ENCODE data around the gene MAP4. TPM values are rescaled to one million over a fixed set of nuclear protein-coding genes. Genes with fewer than 3 reads are reported as not detected.

The MAP4 gene
- total RNA-seq, 1 experiment from 2014 or later = 140 TPM

DNA sequence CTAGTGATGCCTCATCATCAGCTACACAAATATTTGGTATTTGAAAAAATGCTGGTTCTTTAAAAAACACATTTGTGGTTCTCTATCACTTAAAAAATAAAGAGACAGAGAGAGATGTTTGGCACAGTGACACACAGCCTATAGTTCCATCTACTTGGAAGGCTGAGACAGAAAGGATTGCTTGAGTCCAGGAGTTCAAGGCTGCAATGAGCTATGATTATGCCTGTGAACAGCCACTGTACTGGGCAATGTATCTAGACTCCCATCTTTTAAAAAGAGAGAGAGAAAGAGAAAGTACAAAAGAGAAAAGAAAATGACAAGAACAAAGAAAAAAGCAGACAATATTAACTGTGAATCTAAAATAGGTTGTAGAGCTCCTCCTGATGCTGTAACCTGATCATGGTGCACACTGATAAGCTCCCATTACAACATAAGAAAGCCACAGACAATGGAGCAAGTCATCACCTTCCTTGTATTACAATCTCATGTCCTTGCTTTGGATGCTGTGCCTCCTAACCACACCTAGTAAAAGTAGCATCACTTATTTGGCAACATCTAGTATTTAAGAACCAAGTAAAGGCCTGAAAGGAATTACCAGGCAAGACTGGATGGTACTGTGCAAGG lies 31.7 kb upstream of the MAP4 start:
- H2BK120ac ChIP-seq (ENCODE audit: low read depth, low read length, poor library complexity, severe bottlenecking) = no peak overlapping the region
- Mint-ChIP-seq H3K27ac (peak overlapping the region in 1 of 3 experiments; percentile 6; a peak in 1 of 7 replicates), H3K27me3 (ENCODE audit: low read depth) (no peaks in the 10 kb centered on the region), H3K4me1 (peaks cover 0 to 4% of the 10 kb centered on the region in 2 experiments; a peak in 1 of 4 replicates), H3K9me3 (no peaks in the 10 kb centered on the region), H3K36me3 (ENCODE audit: insufficient read depth in 1 of 3, low read depth in 3 of 3) (peaks cover 13 to 39% (median 29%) of the 10 kb centered on the region in 3 experiments; a peak in 6 of 7 replicates), H3K4me3 (no peak overlapping the region)
- H3K14ac ChIP-seq (ENCODE audit: insufficient read depth, low read length) = no peak overlapping the region
- H2BK20ac ChIP-seq (ENCODE audit: low read depth, low read length, poor library complexity, severe bottlenecking) = no peak overlapping the region
- H3K4me2 ChIP-seq (ENCODE audit: insufficient read depth, insufficient read length, low read length) = no peak overlapping the region
- peaks cover 3% of the 10 kb centered on the region for H3K79me1 ChIP-seq (ENCODE audit: insufficient read depth, low read depth, low read length, poor library complexity, severe bottlenecking)
- no peak for DNase-seq
- H3K9me3 ChIP-seq (ENCODE audit: control insufficient read depth, low read depth, low read length) = no peaks in the 10 kb centered on the region
- no peak overlapping the region for H3T11ph ChIP-seq (ENCODE audit: low read length)
- no peak overlapping the region for H3K4ac ChIP-seq (ENCODE audit: low read depth, low read length)
- H3K23ac ChIP-seq (ENCODE audit: insufficient read length, low read depth, low read length) = no peak overlapping the region
- no peak overlapping the region for H4K5ac ChIP-seq (ENCODE audit: insufficient read length, low read depth, low read length)
- H3K56ac ChIP-seq (ENCODE audit: insufficient read length, low read depth, low read length) = no peak overlapping the region
- H3K4me1 ChIP-seq (ENCODE audit: insufficient read depth, low read length) = no peaks in the 10 kb centered on the region; the same call in 1 of the 2 replicates
- TF ChIP-seq CTCF (conservative IDR thresholded peaks at IDR 0.05) = no peak
- no peaks in the 10 kb centered on the region for H4K20me1 ChIP-seq (ENCODE audit: control insufficient read depth, insufficient read depth, insufficient read length)
- H2AK5ac ChIP-seq (ENCODE audit: insufficient read length, low read length) = no peak overlapping the region
- H4K8ac ChIP-seq (replicated peaks; ENCODE audit: insufficient read length, low read depth, low read length) = no peak overlapping the region
- peaks cover 9% of the 10 kb centered on the region; the same call in 1 of the 2 replicates for H3K79me2 ChIP-seq (ENCODE audit: insufficient read depth, low read length)
- H3K9ac ChIP-seq (ENCODE audit: extremely low read depth, insufficient read length, low read length) = no peak overlapping the region
- no peak overlapping the region for H2BK12ac ChIP-seq (ENCODE audit: insufficient read length, low read depth, low read length)
- no peak overlapping the region for H3K18ac ChIP-seq (ENCODE audit: insufficient read length, low read depth, low read length)
- no peaks in the 10 kb centered on the region for H3K23me2 ChIP-seq (ENCODE audit: insufficient read length, low read depth, low read length, poor library complexity, severe bottlenecking)
- H2BK15ac ChIP-seq (ENCODE audit: low read depth, low read length) = no peak overlapping the region
- no peak overlapping the region for H4K91ac ChIP-seq (ENCODE audit: insufficient read length, low read depth, low read length)
- no peaks in the 10 kb centered on the region for H3K27me3 ChIP-seq (ENCODE audit: insufficient read depth, low read length)
- H3K27ac ChIP-seq (ENCODE audit: insufficient read length, low read depth, low read length) = no peak overlapping the region
- no peak overlapping the region for H2BK5ac ChIP-seq (ENCODE audit: insufficient read length, low read length)
- no peak overlapping the region for H2AFZ ChIP-seq (ENCODE audit: low read length)

All from H9 (cell line).